Caco-2 (cell line): ENCODE results near the gene LETMD1. TPM values are rescaled to one million over a fixed set of nuclear protein-coding genes. Genes with fewer than 3 reads are reported as not detected.

Experiments
- BruUV-seq: library from RNA; stranded (reverse); fragments of 400-500 nt; replicated peaks from 2 replicates; lab custom pipeline; 2021; lab: Mats Ljungman, UMichigan
- CTCF ChIA-PET: fragments of 300-600 bp; sonication (Branson Sonifier 250); formaldehyde crosslinking; loops from one replicate; lab custom pipeline; 2022; ENCODE audit warnings: antibody characterized with exemption; lab: Charles Lee
- POLR2A ChIA-PET: fragments of 300-600 bp; sonication (Branson Sonifier 250); formaldehyde crosslinking; loops from one replicate; lab custom pipeline; 2022; ENCODE audit warnings: antibody characterized with exemption; lab: Charles Lee
- DNase-seq, 2 experiments: peaks; one replicate each; pipeline versions ENCODE4 v3.0.0 to v3.0.0-alpha.2; 2020 to 2022
- H3K27me3 ChIP-seq: replicated peaks from 2 replicates; pipeline ENCODE4 v1.6.0; 2011; ENCODE audit warnings: low read length; ENCODE audit not compliant: control insufficient read depth, insufficient read depth
- H3K36me3 ChIP-seq: 2 replicates; pipeline ENCODE4 v1.5.1; 2011; ENCODE audit warnings: low read length; ENCODE audit not compliant: control insufficient read depth, insufficient read depth
- H3K4me1 ChIP-seq: fragments of 250-450 bp; sonication (Bioruptor Pico); 2 replicates; pipeline ENCODE4 v1.5.1; 2020; ENCODE audit warnings: mild to moderate bottlenecking
- H3K4me3 ChIP-seq: 2 replicates; pipeline ENCODE4 v1.5.1; 2011; ENCODE audit warnings: low read depth, mild to moderate bottlenecking, control low read depth, low read length
- H3K9me3 ChIP-seq: fragments of 250-450 bp; sonication (Bioruptor Pico); 2 replicates; pipeline ENCODE4 v1.5.1; 2020; ENCODE audit warnings: mild to moderate bottlenecking, moderate library complexity
- H3K27ac Mint-ChIP-seq: one replicate; pipeline ENCODE4 v1.8.0; 2022; ENCODE audit warnings: mixed read lengths; ENCODE audit not compliant: unreplicated experiment
- H3K27me3 Mint-ChIP-seq: one replicate; pipeline ENCODE4 v1.8.0; 2022; ENCODE audit warnings: mixed read lengths; ENCODE audit not compliant: insufficient read depth, unreplicated experiment
- H3K36me3 Mint-ChIP-seq: one replicate; pipeline ENCODE4 v1.8.0; 2022; ENCODE audit warnings: mild to moderate bottlenecking, mixed read lengths; ENCODE audit not compliant: insufficient read depth, unreplicated experiment
- H3K4me1 Mint-ChIP-seq: one replicate; pipeline ENCODE4 v1.8.0; 2022; ENCODE audit warnings: low read depth, mixed read lengths; ENCODE audit not compliant: unreplicated experiment
- H3K4me3 Mint-ChIP-seq: one replicate; pipeline ENCODE4 v1.8.0; 2022; ENCODE audit warnings: mild to moderate bottlenecking, moderate library complexity, mixed read lengths; ENCODE audit not compliant: unreplicated experiment
- H3K9me3 Mint-ChIP-seq: one replicate; pipeline ENCODE4 v1.8.0; 2022; ENCODE audit warnings: mixed read lengths; ENCODE audit not compliant: unreplicated experiment
- CTCF ChIP-seq, 2 experiments: fragments of 200-600 bp in 1 of 2; IDR thresholded peaks; 1 replicate in 1 of 2; 2 replicates in 1 of 2; pipeline versions ENCODE4 v1.5.1 to v1.8.0; 2011 to 2022; ENCODE audit warnings: antibody characterized with exemption in 1 of 2, control low read depth in 1 of 2, inconsistent platforms in 1 of 2, low read depth in 1 of 2, low read length in 1 of 2, mild to moderate bottlenecking in 1 of 2, moderate library complexity in 1 of 2; ENCODE audit not compliant: insufficient read depth in 1 of 2, severe bottlenecking in 1 of 2, unreplicated experiment in 1 of 2
- intact Hi-C: fragments of 100-400 bp; cut with micrococcal nuclease; formaldehyde crosslinking; loops from one replicate; pipeline ENCODE4 v1.10.0; 2022; ENCODE audit not compliant: unreplicated experiment
- total RNA-seq: library from RNA; stranded (reverse); gene quantifications from 2 replicates; pipeline ENCODE4 v1.2.3, GENCODE V29; 2022

Gene LETMD1
- total RNA-seq, 1 experiment from 2014 or later: 90.6 TPM

GRCh38 chr12:51055060-51055459 lies 6.9 kb downstream of the LETMD1 start:
- no peaks in the 10 kb centered on the region for H3K9me3 ChIP-seq
- ChIA-PET POLR2A (no interaction called here), CTCF (no interaction called here)
- H3K4me3 Mint-ChIP-seq: no peak overlapping the region
- intact Hi-C loops: no loop called here
- no peaks in the 10 kb centered on the region for H3K4me1 ChIP-seq
- H3K4me3 ChIP-seq: no peak overlapping the region
- H3K36me3 Mint-ChIP-seq: peaks cover 63% of the 10 kb centered on the region
- H3K27ac Mint-ChIP-seq: no peak overlapping the region
- TF ChIP-seq CTCF (IDR thresholded peaks at IDR 0.05; ENCODE audit: insufficient read depth in 1 of 2, low read depth in 1 of 2, low read length in 1 of 2, severe bottlenecking in 1 of 2, unreplicated experiment in 1 of 2): no peak
- no peaks in the 10 kb centered on the region for H3K9me3 Mint-ChIP-seq
- no TSS peak for BruUV-seq
- H3K27me3 Mint-ChIP-seq: no peaks in the 10 kb centered on the region
- peaks cover 4% of the 10 kb centered on the region for H3K36me3 ChIP-seq
- no peaks in the 10 kb centered on the region for H3K4me1 Mint-ChIP-seq
- no peak for DNase-seq
- H3K27me3 ChIP-seq: no peaks in the 10 kb centered on the region

- peaks cover 4% of the 10 kb centered on the region for H3K36me3 ChIP-seq
- H3K4me1 Mint-ChIP-seq: no peaks in the 10 kb centered on the region
- H3K4me1 ChIP-seq: no peaks in the 10 kb centered on the region
- TF ChIP-seq CTCF (IDR thresholded peaks at IDR 0.05; ENCODE audit: insufficient read depth in 1 of 2, low read depth in 1 of 2, low read length in 1 of 2, severe bottlenecking in 1 of 2, unreplicated experiment in 1 of 2): no peak
- intact Hi-C loops: no loop called here
- CTCF ChIA-PET: no interaction called here
- peaks cover 72% of the 10 kb centered on the region for H3K36me3 Mint-ChIP-seq
- no TSS peak for BruUV-seq
- H3K27me3 Mint-ChIP-seq: no peaks in the 10 kb centered on the region
- no peak overlapping the region for H3K4me3 Mint-ChIP-seq
- POLR2A ChIA-PET: no interaction called here
- H3K27ac Mint-ChIP-seq: no peak overlapping the region
- no peak for DNase-seq
- no peaks in the 10 kb centered on the region for H3K27me3 ChIP-seq
- H3K9me3 Mint-ChIP-seq: no peaks in the 10 kb centered on the region
- H3K9me3 ChIP-seq: no peaks in the 10 kb centered on the region
- H3K4me3 ChIP-seq: no peak overlapping the region
These were observed 8.1 kb downstream of the LETMD1 start for GRCh38 chr12:51056242-51056641.

- peaks cover 9% of the 10 kb centered on the region for H3K4me1 ChIP-seq
- BruUV-seq: no TSS peak
- no peaks in the 10 kb centered on the region for H3K27me3 ChIP-seq
- DNase-seq: no peak
- CTCF ChIA-PET: no interaction called here
- H3K9me3 ChIP-seq: no peaks in the 10 kb centered on the region
- no peak for TF ChIP-seq CTCF (IDR thresholded peaks at IDR 0.05; ENCODE audit: insufficient read depth in 1 of 2, low read depth in 1 of 2, low read length in 1 of 2, severe bottlenecking in 1 of 2, unreplicated experiment in 1 of 2)
- POLR2A ChIA-PET: interaction anchor here (0.6 kb wide), 1 partner anchor 234 kb away, joined by 7 read pairs; no protein-coding TSS in a partner anchor
- intact Hi-C loops: loop anchor here (2.0 kb wide), 1 partner anchor 50 kb away; no protein-coding TSS in a partner anchor
- no peak overlapping the region for H3K27ac Mint-ChIP-seq
- H3K9me3 Mint-ChIP-seq: no peaks in the 10 kb centered on the region
- no peak overlapping the region for H3K4me3 Mint-ChIP-seq
- no peaks in the 10 kb centered on the region for H3K27me3 Mint-ChIP-seq
- no peaks in the 10 kb centered on the region for H3K4me1 Mint-ChIP-seq
- no peak overlapping the region for H3K4me3 ChIP-seq
- H3K36me3 ChIP-seq: peaks cover 9% of the 10 kb centered on the region
- H3K36me3 Mint-ChIP-seq: peaks cover 92% of the 10 kb centered on the region
These were observed 11.0 kb downstream of the LETMD1 start for GRCh38 chr12:51059086-51059485.
